ENCODE results near the gene FGD4. TPM values are rescaled to one million over a fixed set of nuclear protein-coding genes. Genes with fewer than 3 reads are reported as not detected.

The FGD4 gene
- total RNA-seq, 1 donor from 2014 or later, result 81.9 TPM

DNA sequence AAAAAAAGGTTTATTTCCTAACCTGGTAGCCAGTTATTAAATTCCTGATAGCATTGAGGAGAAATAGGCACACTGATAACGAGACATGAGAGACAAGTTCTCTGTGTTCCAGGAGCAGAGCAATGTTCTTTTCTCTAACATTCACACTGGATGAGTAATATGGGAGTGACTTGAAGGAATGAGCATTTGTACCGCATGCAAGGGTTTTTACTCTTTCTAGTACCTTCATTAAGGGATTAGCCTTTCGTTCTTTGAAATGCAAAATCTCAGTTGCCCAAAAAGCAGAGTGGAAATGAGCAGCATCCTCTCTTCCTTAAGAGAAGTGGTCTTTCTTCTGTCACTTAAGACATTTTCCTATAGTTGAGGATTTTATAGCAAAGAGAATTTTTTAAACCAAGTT lies 54.7 kb downstream of the FGD4 start:
- DNase-seq (ENCODE audit: low spot score in 2 of 2) (no peak), FAIRE-seq (no peak)

- FAIRE-seq (no peak), DNase-seq (ENCODE audit: low spot score in 2 of 2) (no peak)
Measured at GRCh38 chr12:32454866-32455265, 55.5 kb downstream of the FGD4 start.

- DNase-seq (ENCODE audit: low spot score in 2 of 2), result peak; percentile 34 to 43
Measured at GRCh38 chr12:32455607-32456071, 56.3 kb downstream of the FGD4 start.

GRCh38 chr12:32457251-32458025 lies 58.1 kb downstream of the FGD4 start:
- FAIRE-seq, result peak; percentile 74

More at GRCh38 chr12:32455607-32456071, 56.3 kb downstream of the FGD4 start:
- peak; percentile 93 for FAIRE-seq

DNA sequence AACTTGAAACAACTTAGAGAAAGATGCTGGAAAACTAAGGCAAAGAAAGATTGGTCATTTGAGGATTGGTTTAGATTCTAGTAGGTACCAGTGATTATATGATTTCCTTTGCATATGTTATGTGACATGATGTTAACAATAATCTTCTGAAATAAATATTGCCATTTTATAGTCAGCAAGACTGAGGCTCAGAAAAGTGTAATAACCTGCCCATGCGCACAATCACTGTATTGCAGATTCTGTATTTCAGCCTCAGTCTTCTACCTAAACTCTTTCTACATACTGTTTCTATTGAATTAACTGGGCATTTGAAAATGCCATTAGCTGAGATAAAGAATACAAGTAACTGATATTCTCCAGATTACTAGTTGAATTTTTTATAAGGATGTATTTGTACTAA lies 61.3 kb downstream of the FGD4 start:
- FAIRE-seq, result no peak
- DNase-seq (ENCODE audit: low spot score in 2 of 2), result no peak

More at GRCh38 chr12:32457251-32458025, 58.1 kb downstream of the FGD4 start:
- no peak for DNase-seq (ENCODE audit: low spot score in 2 of 2)

DNA sequence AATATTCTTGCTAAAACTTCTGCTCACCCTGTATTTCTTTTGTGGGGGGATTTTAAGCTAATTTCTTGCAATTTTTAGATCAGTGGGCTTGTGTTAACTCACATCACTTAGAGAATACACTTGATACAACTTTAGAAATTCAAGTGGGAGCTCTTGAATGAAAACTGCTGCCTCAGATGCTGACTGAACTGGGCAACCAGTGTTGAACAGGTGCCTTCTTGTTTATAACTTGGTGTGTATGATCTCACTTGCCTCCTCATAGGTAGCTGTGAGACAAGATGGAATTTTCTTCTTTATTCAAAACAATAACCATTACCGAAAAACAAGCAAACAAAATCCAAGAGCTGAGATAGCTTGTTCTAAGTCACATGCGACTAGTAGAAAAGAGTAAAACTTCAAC lies 63.5 kb downstream of the FGD4 start:
- DNase-seq (ENCODE audit: low spot score in 2 of 2) (no peak), FAIRE-seq (no peak)

DNA sequence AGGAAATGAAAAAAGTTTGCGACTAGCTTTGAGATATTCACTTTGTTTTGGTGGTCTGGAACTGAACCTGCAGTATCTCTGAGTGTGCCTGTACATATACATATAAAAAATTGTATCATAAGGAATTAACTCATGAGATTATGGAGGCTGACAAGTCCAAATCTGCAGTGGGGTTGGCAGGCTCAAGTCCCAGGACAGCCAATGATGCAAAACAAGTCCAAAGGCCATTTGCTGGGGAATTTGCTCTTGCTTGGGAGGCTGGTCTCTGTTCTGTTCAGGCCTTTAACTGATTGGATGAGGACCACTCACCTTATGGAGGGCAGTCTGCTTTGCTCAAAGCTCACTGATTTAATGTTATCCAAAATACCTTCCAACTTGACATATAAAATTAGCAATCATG lies 66.8 kb downstream of the FGD4 start:
- FAIRE-seq, result no peak
- no peak for DNase-seq (ENCODE audit: low spot score in 2 of 2)

DNA sequence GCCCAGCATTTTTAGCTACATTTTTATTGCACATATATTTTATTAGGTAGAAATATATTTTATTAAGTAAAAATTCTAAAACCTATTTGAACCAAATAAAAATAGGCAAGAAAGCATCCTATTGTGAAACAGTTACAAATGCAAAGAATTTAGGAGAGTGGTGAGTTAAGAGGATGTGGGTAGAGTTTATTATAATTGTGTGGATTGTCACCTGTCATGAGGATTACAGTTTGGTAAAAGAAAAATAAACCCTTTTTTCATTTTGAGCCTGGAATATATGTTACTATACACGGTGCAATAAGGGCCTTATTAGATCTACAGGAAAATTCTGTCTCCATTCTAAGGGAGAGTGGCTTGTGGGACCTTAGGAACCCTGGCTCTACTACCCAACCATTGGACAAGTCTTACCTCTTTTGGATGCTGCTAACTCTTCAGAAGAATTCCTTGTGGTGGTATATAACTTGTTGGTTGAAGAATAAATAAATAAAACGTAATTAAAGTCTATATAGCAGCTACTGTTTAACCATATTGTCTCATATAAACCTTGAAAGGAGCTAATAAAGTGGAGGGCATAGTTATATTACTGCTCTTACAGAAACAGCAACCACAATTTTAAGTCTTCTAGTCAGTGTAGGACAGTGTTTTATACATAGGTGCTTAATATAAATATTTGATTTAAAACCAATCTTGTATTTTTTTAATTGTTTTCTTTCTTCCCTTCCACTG lies 67.8 kb downstream of the FGD4 start:
- DNase-seq (ENCODE audit: low spot score in 2 of 2) (no peak), FAIRE-seq (no peak)

DNA sequence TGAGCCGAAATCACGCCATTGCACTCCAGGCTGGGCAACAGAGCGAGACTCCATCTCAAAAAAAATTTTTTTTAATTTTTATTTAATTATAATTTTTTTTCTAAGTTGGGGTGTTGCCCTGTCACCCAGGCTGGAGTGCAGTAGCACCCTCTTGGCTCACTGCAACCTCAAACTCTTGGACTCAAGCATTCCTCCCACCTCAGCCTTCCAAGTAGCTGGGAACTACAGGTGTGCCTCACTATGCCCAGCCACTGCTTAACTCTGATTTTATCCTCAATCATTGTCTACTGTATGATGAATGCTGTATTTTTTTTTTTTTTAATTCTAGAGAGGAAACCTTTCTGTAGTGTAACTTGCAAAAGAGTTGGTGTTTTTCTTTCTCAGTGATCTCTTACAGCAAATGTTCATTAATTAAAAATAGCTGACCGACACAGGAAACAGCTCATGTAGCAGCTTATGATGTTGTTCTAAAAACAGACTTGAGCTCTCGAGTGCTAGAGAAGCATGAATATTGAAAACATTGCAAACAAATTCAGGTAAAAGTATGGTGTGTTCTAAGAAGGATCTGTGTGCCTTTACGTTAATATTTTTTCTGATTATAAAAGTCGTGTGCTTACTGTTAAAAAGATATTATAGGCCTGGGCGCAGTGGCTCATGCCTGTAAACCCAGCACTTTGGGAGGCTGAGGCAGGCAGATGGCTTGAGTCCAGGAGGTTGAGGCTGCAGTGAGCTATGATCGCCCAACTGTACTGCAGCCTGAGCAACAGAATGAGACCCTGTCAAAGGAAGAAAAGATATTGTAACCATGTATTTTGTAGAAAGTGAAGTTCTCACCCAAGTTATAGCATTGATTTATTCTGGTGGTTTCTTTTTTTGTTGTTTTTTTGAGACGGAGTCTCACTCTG lies 68.9 kb downstream of the FGD4 start:
- no peak for FAIRE-seq

GRCh38 chr12:32470936-32471470 lies 71.6 kb downstream of the FGD4 start:
- FAIRE-seq, result no peak
- DNase-seq (ENCODE audit: low spot score in 2 of 2), result no peak

More for the DNA sequence above, 68.9 kb downstream of the FGD4 start:
- no peak for DNase-seq (ENCODE audit: low spot score in 2 of 2)

DNA sequence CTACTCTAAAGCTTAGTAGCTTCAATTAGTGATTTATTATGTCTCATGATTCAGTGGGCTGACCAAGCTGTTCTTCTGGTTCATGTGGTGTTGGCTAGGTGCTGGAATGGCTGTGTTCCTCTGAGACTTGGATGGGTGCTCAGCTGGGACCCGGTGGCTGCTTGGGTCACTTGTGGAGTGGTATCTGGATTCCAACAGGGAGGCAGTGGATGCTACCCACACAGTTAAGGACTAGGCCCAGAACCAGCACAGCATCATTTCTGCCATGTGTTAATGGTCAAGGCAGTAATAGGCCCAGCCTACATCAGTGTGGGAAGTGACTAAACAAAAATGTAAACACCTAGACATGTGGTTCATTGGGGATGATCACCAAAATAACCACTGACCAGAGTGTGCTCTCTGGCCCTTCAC lies 72.2 kb downstream of the FGD4 start:
- FAIRE-seq (no peak), DNase-seq (ENCODE audit: low spot score in 2 of 2) (no peak)

DNA sequence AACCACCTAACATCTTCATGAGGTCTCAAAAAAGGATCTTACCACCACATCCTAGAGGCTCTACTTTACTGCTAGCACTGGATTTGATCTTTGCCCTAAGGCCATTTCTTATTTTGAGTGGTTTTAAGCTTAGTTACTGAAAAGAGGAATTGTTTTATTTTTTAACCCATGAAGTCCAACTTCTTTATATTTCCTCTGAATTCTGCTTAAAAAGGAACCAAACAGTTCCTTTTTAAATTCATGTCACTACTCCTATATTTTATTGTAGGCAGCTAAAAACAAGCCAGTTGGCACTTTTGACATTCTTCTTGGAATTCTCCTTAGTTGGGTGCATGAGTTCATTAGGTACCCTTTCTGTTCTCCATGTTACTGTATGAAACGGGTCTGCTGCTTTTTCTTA lies 76.4 kb downstream of the FGD4 start:
- DNase-seq (ENCODE audit: low spot score in 2 of 2) (no peak), FAIRE-seq (no peak)

- FAIRE-seq (no peak), DNase-seq (ENCODE audit: low spot score in 2 of 2) (no peak)
Measured at GRCh38 chr12:32476446-32476845, 77.1 kb downstream of the FGD4 start.

DNA sequence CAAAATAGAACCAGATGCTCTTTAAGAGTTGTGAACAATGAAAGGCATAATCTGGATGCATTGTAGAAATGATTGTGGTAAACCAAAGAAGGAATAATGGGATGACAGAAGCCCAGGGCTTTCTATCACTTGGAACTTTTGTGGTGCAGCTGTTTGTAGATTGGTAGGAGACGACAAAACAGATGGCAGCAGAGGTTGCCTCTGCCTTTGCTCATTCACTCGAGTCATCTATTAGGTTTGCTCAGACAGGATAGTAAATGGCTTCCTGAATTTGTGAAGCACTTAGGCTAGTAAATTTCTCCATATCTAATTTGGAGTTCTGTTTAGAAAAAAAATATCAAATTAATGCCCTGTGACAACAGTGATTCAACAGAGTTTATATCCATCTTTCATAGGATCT lies 78.4 kb downstream of the FGD4 start:
- no peak for FAIRE-seq
- no peak for DNase-seq (ENCODE audit: low spot score in 2 of 2)

DNA sequence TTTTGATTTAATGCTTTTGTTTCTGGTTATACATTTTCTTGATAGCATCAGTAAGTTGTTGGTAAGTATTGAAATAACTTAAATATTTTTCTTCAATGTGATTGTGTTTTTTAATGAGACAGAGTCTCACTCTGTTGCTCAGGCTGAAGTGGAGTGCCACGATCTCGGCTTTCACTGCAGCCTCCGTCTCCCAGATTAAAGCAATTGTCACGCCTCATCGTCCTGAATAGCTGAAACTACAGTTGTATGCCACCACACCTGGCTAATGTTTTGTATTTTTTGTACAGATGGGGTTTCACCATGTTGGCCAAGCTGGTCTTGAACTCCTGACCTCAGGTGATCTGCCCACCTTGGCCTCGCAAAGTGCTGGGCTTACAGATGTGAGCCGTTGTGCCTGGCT lies 78.8 kb downstream of the FGD4 start:
- no peak for FAIRE-seq
- DNase-seq (ENCODE audit: low spot score in 2 of 2), result no peak

GRCh38 chr12:32478858-32479725 lies 79.7 kb downstream of the FGD4 start:
- no peak for FAIRE-seq
- DNase-seq (ENCODE audit: low spot score in 2 of 2), result no peak

DNA sequence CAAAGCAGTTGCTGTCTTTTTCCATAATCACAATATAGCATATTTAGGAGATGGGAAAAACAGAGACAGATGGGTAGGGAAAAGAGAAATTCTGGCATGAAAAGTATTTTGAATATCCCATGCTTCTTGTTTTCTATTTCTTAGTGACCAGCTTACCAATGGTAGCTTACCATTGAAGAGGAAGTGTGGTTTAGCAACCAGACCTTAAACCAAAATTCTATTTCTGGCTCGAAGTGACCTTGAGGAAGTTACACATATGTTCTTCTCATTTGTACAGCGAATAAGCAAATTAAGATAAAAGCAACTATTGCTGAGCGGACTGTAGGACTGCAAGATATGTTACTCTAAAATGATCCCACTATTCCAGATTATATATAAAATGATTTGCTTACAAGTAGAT lies 82.9 kb downstream of the FGD4 start:
- DNase-seq (ENCODE audit: low spot score in 2 of 2), result no peak
- no peak for FAIRE-seq

DNA sequence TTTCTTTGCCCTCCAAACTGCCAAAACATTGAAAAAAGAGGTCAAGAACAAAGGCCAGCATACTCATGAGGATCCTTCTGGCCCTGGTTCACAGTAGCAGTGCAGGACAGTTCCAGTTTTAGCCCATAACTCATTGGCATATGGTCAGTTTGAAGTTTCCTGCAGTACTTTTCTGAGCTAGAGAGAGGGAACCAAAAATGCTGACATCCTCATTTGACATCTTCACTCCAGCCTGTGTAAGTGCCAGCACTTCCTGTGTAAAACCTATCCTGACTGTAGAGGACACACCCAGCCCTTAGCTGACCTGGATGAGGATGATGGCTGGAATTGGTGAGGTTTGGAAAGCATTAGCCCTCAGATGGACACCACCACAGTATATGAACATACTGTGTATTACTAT lies 84.1 kb downstream of the FGD4 start:
- FAIRE-seq (no peak), DNase-seq (ENCODE audit: low spot score in 2 of 2) (no peak)

DNA sequence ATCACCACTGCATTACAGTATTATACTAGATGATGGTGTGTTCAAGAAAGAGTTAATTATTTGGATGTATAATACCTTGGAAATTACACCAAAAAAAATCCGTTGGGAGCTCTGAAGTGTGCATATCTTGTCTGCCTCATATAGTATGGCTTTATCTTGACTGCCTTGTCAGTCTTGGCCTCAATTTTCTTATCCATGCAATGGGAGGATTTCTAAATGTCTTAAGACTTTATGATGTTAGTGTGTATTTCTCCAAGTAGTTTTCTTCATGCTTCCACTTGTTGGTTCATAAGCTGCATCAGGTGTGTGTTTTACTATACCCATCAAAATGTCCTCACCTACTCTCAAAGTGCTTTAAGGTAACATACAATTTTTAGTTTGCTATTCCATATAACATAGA lies 84.6 kb downstream of the FGD4 start:
- FAIRE-seq, result no peak

GRCh38 chr12:32486158-32486557 lies 86.8 kb downstream of the FGD4 start:
- FAIRE-seq, result no peak
- DNase-seq (ENCODE audit: low spot score in 2 of 2), result no peak

More for the DNA sequence above, 84.6 kb downstream of the FGD4 start:
- no peak for DNase-seq (ENCODE audit: low spot score in 2 of 2)

Data from frontal cortex (tissue), 4 donors.